GM23338 (cell line): Measurements from ENCODE around the gene DDX46. TPM values are rescaled to one million over a fixed set of nuclear protein-coding genes. Genes with fewer than 3 reads are reported as not detected.

Experiments
- ATAC-seq: fragments of 200-7000 bp; cut with Tn5 transposase; 3 replicates; pipeline ENCODE4 v1.9.1; 2020
- DNase-seq: peaks from one replicate; pipeline ENCODE4 v3.0.0-alpha.2; 2015; ENCODE audit warnings: low spot score
- H2AFZ ChIP-seq: fragments of 200-600 bp; sonication (generic); 2 replicates; pipeline ENCODE4 v1.8.0; 2016; ENCODE audit warnings: antibody characterized with exemption, mild to moderate bottlenecking, moderate library complexity
- H3F3A ChIP-seq: fragments of 200-600 bp; sonication (generic); replicated peaks from 2 replicates; pipeline ENCODE4 v1.8.0; 2017; ENCODE audit warnings: antibody characterized with exemption, mixed run types, low read depth
- H3K27ac ChIP-seq: fragments of 200-600 bp; sonication (generic); 2 replicates; pipeline ENCODE4 v1.6.1; 2016; ENCODE audit warnings: low read depth
- H3K27me3 ChIP-seq: fragments of 200-600 bp; sonication (generic); 2 replicates; pipeline ENCODE4 v1.8.0; 2016; ENCODE audit warnings: mild to moderate bottlenecking, mixed run types, moderate library complexity; ENCODE audit not compliant: insufficient read depth
- H3K36me3 ChIP-seq: fragments of 200-600 bp; sonication (generic); 2 replicates; pipeline ENCODE4 v1.8.0; 2016; ENCODE audit warnings: mild to moderate bottlenecking; ENCODE audit not compliant: insufficient read depth
- H3K4me1 ChIP-seq: fragments of 200-600 bp; sonication (generic); 2 replicates; pipeline ENCODE4 v1.8.0; 2016; ENCODE audit warnings: mild to moderate bottlenecking, moderate library complexity; ENCODE audit not compliant: insufficient read depth
- H3K4me2 ChIP-seq: fragments of 200-600 bp; sonication (generic); 2 replicates; pipeline ENCODE4 v1.7.1; 2017; ENCODE audit warnings: mixed run types
- H3K4me3 ChIP-seq: fragments of 200-600 bp; sonication (generic); 2 replicates; pipeline ENCODE4 v1.6.1; 2016; ENCODE audit warnings: mixed run types
- H3K79me2 ChIP-seq: fragments of 200-600 bp; sonication (generic); replicated peaks from 2 replicates; pipeline ENCODE4 v1.8.0; 2017; ENCODE audit warnings: mild to moderate bottlenecking; ENCODE audit not compliant: insufficient read depth
- H3K9me2 ChIP-seq: fragments of 200-600 bp; sonication (generic); 2 replicates; pipeline ENCODE4 v1.8.0; 2017; ENCODE audit not compliant: insufficient read depth
- H4K20me1 ChIP-seq: fragments of 200-600 bp; sonication (generic); replicated peaks from 2 replicates; pipeline ENCODE4 v1.8.0; 2017; ENCODE audit warnings: mild to moderate bottlenecking; ENCODE audit not compliant: insufficient read depth
- H3K27ac Mint-ChIP-seq: 2 replicates; pipeline ENCODE4 v1.8.0; 2020; ENCODE audit warnings: inconsistent platforms, mild to moderate bottlenecking, moderate library complexity, mixed read lengths
- H3K27me3 Mint-ChIP-seq: 3 replicates; pipeline ENCODE4 v1.8.0; 2022; ENCODE audit warnings: low read depth, mild to moderate bottlenecking, moderate library complexity, mixed read lengths, inconsistent platforms; ENCODE audit not compliant: insufficient read depth, poor library complexity
- H3K36me3 Mint-ChIP-seq: 3 replicates; pipeline ENCODE4 v1.8.0; 2021; ENCODE audit warnings: low read depth, mild to moderate bottlenecking, inconsistent platforms, moderate library complexity, mixed read lengths
- H3K4me1 Mint-ChIP-seq: 3 replicates; pipeline ENCODE4 v1.8.0; 2020; ENCODE audit warnings: mild to moderate bottlenecking, inconsistent platforms, mixed read lengths
- H3K4me3 Mint-ChIP-seq: 3 replicates; pipeline ENCODE4 v1.8.0; 2021; ENCODE audit warnings: moderate library complexity, mild to moderate bottlenecking, inconsistent platforms, mixed read lengths
- H3K9me3 Mint-ChIP-seq: 3 replicates; pipeline ENCODE4 v1.8.0; 2020; ENCODE audit warnings: moderate library complexity, mild to moderate bottlenecking, inconsistent platforms, mixed read lengths
- CREB1 ChIP-seq: fragments of 250-450 bp; sonication (Bioruptor Pico); IDR thresholded peaks from 2 replicates; pipeline ENCODE4 v1.5.0; 2020; ENCODE audit warnings: low read depth, mild to moderate bottlenecking, moderate library complexity
- EZH2 ChIP-seq: fragments of 200-600 bp; sonication (generic); IDR thresholded peaks from one replicate; pipeline ENCODE4 v1.8.0; 2017; ENCODE audit warnings: antibody characterized with exemption, mild to moderate bottlenecking, low read depth; ENCODE audit not compliant: unreplicated experiment
- NANOG ChIP-seq: IDR thresholded peaks from 2 replicates; pipeline ENCODE4 v1.6.1; 2016; ENCODE audit warnings: antibody characterized with exemption, borderline replicate concordance
- POLR2AphosphoS5 ChIP-seq: IDR thresholded peaks from 2 replicates; pipeline ENCODE4 v1.6.1; 2016; ENCODE audit warnings: antibody characterized with exemption, low read depth
- ZNF114 ChIP-seq: fragments of 250-450 bp; sonication (Bioruptor Pico); IDR thresholded peaks from 2 replicates; pipeline ENCODE4 v1.5.0; 2020; ENCODE audit warnings: mild to moderate bottlenecking, moderate library complexity
- ZNF331 ChIP-seq: fragments of 250-450 bp; sonication (Bioruptor Pico); IDR thresholded peaks from 2 replicates; pipeline ENCODE4 v1.5.0; 2020; ENCODE audit warnings: low read depth, mild to moderate bottlenecking, moderate library complexity
- polyA plus RNA-seq: library from polyadenylated mRNA; unstranded; fragments of >200 nt; fragmentation: Nextera tagmentation; extraction: Ambion mirVana; gene quantifications from 2 replicates; pipeline ENCODE4 v1.2.1, GENCODE V29; 2016
- total RNA-seq: library from RNA; depleted of rRNA; stranded (reverse); fragments of >200 nt; shearing (Covaris generic); gene quantifications from 2 replicates; pipeline ENCODE4 v1.2.3, GENCODE V29; 2014
- TF ChIP-seq, protein P1 (sequence below): IDR thresholded peaks from 2 replicates; pipeline ENCODE4 v1.6.1; 2016; ENCODE audit warnings: antibody characterized with exemption
- TF ChIP-seq, protein P2 (sequence below): IDR thresholded peaks from one replicate; pipeline ENCODE4 v1.6.1; 2018; ENCODE audit warnings: antibody characterized with exemption; ENCODE audit not compliant: unreplicated experiment
- TF ChIP-seq, protein P3 (sequence below), 2 experiments: fragments of 200-600 bp in 1 of 2; sonication (generic) in 1 of 2; conservative IDR thresholded peaks; 2 replicates each; pipeline versions ENCODE4 v1.5.1 to v1.6.1; 2016 to 2017; ENCODE audit warnings: antibody characterized with exemption in 2 of 2, low read depth in 2 of 2, mild to moderate bottlenecking in 2 of 2, moderate library complexity in 1 of 2

Gene DDX46
- total and polyA plus RNA-seq, 2 experiments from 2014 or later, result 85.6 to 91.4 TPM

DNA sequence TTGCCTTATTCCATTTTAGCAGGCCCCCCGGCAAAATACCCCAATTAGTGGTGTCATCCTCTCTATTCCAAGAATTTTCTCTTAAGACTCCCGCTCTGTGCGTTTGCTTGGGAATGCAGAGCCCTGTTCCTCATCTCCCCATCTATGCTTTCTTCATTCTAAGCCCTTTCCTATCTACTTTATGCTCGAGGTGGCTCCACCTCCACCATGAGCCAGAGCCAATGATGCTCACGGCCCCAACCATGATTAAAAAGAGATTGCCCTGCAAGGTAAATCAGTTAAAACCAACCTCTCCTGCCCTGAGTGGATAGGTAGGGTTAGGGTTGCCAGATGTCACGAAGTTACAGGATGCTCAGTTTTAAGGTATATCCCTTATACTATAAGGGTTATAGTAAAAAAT lies 114.9 kb downstream of the DDX46 start:
- peak overlapping the region; percentile 89 for H2AFZ ChIP-seq
- H3K4me2 ChIP-seq, result peak overlapping the region; percentile 96
- no peaks in the 10 kb centered on the region for H3K36me3 ChIP-seq
- H3K27me3 ChIP-seq, result no peaks in the 10 kb centered on the region
- H3K9me2 ChIP-seq, result no peaks in the 10 kb centered on the region
- H3K27ac ChIP-seq, result peak overlapping the region; percentile 89
- no peaks in the 10 kb centered on the region for H4K20me1 ChIP-seq
- no peaks in the 10 kb centered on the region; the same call in 1 of the 3 replicates for H3K36me3 Mint-ChIP-seq
- peaks cover 14% of the 10 kb centered on the region; the same call in 1 of the 2 replicates for H3K4me1 ChIP-seq
- peak overlapping the region; percentile 87 for H3K4me3 Mint-ChIP-seq
- TF ChIP-seq CREB1 (CRISPR knock-in tag) (no peak), EZH2 (no peak), ZNF331 (CRISPR knock-in tag) (no peak)
- TF ChIP-seq, protein P1, sequence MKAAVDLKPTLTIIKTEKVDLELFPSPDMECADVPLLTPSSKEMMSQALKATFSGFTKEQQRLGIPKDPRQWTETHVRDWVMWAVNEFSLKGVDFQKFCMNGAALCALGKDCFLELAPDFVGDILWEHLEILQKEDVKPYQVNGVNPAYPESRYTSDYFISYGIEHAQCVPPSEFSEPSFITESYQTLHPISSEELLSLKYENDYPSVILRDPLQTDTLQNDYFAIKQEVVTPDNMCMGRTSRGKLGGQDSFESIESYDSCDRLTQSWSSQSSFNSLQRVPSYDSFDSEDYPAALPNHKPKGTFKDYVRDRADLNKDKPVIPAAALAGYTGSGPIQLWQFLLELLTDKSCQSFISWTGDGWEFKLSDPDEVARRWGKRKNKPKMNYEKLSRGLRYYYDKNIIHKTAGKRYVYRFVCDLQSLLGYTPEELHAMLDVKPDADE, result no peak
- ATAC-seq, result peak; percentile 11
- peaks cover 7% of the 10 kb centered on the region for H3K27me3 Mint-ChIP-seq
- H3K27ac Mint-ChIP-seq, result 0 out of 2 replicates have a peak overlapping the region, but pooled peaks have one; percentile 10
- peaks cover 17% of the 10 kb centered on the region for H3K79me2 ChIP-seq
- peak overlapping the region; percentile 95 for H3K4me3 ChIP-seq
- no peaks in the 10 kb centered on the region for H3K9me3 Mint-ChIP-seq
- DNase-seq, result peak; percentile 38
- H3F3A ChIP-seq, result 0 out of 2 replicates have a peak, but pooled peaks cover 6% of the 10 kb centered on the region
- peaks cover 15% of the 10 kb centered on the region for H3K4me1 Mint-ChIP-seq

DNA sequence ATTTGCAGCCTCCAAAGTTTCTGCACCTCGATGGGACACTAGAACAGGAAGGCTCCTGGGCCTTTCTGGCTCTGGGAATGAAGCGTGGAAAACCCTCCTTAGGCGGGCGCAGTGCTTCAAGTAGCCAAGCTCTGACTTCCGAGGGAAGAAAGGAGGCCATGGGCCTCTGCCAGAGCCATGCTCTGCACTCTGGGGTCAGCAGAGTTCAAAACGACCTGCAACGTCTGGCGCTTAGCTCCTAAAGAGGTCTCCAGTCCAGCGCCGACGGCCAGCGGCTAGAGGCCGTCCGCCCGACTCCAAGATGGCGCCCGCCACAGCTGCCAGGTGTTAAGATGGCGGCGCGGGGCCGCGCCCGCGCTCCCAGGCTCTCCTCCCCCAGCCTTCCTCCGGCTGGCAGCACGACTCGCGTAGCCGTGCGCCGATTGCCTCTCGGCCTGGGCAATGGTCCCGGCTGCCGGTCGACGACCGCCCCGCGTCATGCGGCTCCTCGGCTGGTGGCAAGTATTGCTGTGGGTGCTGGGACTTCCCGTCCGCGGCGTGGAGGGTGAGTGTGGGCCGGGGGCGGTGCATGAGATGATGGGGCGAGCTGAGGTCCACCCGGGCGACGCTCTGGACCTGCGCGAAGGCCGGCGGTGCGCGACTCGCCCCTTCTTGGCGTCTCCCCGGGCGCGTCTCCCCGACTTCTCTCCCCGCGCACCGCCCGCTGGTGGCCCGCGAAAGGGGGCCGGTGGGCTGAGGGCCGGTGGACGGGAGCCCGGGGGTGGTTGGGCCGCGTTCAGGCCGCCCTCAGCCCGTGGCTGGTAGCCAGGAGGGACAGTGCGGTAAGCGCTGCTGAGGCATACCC lies 115.6 kb downstream of the DDX46 start, which contains the start of gene TXNDC15:
Gene TXNDC15, plus strand, starts transcription at position 385 of the 844 bp plus-strand sequence. Its CDS starts 57 bp downstream, at position 442.
- no peaks in the 10 kb centered on the region; the same call in 1 of the 3 replicates for H3K36me3 Mint-ChIP-seq
- Histone ChIP-seq H3K27me3 (no peaks in the 10 kb centered on the region), H3K4me1 (peaks cover 14% of the 10 kb centered on the region; the same call in 1 of the 2 replicates), H2AFZ (peak within 1 kb of the TSS; percentile 89), H3K27ac (peak within 1 kb of the TSS; percentile 89), H3K9me2 (no peaks in the 10 kb centered on the region), H3K36me3 (no peaks in the 10 kb centered on the region), H3F3A (0 out of 2 replicates have a peak, but pooled peaks cover 6% of the 10 kb centered on the region), H3K4me2 (peak within 1 kb of the TSS; percentile 96), H3K79me2 (peaks cover 23% of the 10 kb centered on the region), H3K4me3 (peak within 1 kb of the TSS; percentile 95), H4K20me1 (no peaks in the 10 kb centered on the region)
- ATAC-seq, result peak; percentile 95
- DNase-seq, result peak; percentile 94
- H3K4me1 Mint-ChIP-seq, result peaks cover 15% of the 10 kb centered on the region
- TF ChIP-seq, protein P2, sequence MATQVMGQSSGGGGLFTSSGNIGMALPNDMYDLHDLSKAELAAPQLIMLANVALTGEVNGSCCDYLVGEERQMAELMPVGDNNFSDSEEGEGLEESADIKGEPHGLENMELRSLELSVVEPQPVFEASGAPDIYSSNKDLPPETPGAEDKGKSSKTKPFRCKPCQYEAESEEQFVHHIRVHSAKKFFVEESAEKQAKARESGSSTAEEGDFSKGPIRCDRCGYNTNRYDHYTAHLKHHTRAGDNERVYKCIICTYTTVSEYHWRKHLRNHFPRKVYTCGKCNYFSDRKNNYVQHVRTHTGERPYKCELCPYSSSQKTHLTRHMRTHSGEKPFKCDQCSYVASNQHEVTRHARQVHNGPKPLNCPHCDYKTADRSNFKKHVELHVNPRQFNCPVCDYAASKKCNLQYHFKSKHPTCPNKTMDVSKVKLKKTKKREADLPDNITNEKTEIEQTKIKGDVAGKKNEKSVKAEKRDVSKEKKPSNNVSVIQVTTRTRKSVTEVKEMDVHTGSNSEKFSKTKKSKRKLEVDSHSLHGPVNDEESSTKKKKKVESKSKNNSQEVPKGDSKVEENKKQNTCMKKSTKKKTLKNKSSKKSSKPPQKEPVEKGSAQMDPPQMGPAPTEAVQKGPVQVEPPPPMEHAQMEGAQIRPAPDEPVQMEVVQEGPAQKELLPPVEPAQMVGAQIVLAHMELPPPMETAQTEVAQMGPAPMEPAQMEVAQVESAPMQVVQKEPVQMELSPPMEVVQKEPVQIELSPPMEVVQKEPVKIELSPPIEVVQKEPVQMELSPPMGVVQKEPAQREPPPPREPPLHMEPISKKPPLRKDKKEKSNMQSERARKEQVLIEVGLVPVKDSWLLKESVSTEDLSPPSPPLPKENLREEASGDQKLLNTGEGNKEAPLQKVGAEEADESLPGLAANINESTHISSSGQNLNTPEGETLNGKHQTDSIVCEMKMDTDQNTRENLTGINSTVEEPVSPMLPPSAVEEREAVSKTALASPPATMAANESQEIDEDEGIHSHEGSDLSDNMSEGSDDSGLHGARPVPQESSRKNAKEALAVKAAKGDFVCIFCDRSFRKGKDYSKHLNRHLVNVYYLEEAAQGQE, result no peak
- TF ChIP-seq NANOG (no peak), ZNF114 (peak; percentile 69; the same call in 1 of the 2 replicates), ZNF331 (CRISPR knock-in tag) (no peak), CREB1 (CRISPR knock-in tag) (peak; percentile 42; the same call in 1 of the 2 replicates), POLR2AphosphoS5 (peak; percentile 93)
- TF ChIP-seq, protein P3, sequence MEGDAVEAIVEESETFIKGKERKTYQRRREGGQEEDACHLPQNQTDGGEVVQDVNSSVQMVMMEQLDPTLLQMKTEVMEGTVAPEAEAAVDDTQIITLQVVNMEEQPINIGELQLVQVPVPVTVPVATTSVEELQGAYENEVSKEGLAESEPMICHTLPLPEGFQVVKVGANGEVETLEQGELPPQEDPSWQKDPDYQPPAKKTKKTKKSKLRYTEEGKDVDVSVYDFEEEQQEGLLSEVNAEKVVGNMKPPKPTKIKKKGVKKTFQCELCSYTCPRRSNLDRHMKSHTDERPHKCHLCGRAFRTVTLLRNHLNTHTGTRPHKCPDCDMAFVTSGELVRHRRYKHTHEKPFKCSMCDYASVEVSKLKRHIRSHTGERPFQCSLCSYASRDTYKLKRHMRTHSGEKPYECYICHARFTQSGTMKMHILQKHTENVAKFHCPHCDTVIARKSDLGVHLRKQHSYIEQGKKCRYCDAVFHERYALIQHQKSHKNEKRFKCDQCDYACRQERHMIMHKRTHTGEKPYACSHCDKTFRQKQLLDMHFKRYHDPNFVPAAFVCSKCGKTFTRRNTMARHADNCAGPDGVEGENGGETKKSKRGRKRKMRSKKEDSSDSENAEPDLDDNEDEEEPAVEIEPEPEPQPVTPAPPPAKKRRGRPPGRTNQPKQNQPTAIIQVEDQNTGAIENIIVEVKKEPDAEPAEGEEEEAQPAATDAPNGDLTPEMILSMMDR (conservative IDR thresholded peaks at IDR 0.05; ENCODE audit: low read depth in 2 of 2), result no peak
- peak within 1 kb of the TSS; percentile 93 for H3K27ac Mint-ChIP-seq
- H3K4me3 Mint-ChIP-seq, result peak within 1 kb of the TSS; percentile 87
- no peaks in the 10 kb centered on the region for H3K9me3 Mint-ChIP-seq
- H3K27me3 Mint-ChIP-seq, result peaks cover 7% of the 10 kb centered on the region
